A673 (cell line): Measurements from ENCODE around the gene AAR2.

Source experiments
- EZH2 ChIP-seq: fragments of 200-600 bp; sonication (generic); IDR thresholded peaks from 2 replicates; pipeline ENCODE4 v1.6.1; 2017; ENCODE audit warnings: borderline replicate concordance, low read depth, mild to moderate bottlenecking, mixed read lengths, antibody characterized with exemption, low read length; ENCODE audit not compliant: poor library complexity, severe bottlenecking
- TF ChIP-seq, protein P1 (sequence below): fragments of 300-800, 200-600 bp; sonication (generic); conservative IDR thresholded peaks from 2 replicates; pipeline ENCODE4 v1.5.1; 2017; ENCODE audit warnings: low read depth, mild to moderate bottlenecking, antibody characterized with exemption, low read length, moderate library complexity, mixed read lengths

DNA sequence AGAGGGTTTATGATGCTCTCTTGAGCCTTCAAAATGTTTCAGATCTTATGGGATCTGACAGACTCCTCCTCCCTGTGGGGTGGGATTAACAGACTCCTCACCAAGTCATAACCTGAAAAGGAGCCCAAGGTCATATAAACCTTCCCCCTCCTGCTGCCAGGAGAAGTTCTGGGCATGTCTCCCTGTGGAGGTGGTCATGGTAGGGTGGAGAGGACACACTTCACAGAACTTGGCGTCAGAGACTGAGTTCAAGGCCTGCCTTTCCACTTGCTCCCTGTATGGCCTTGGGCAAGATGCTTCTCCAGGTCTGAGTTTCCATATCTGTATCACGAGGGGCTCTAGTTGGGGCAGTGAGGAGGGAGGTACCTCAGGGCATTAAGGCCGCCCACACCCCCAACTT is 32.4 kb upstream of the AAR2 start:
- TF ChIP-seq, protein P1, sequence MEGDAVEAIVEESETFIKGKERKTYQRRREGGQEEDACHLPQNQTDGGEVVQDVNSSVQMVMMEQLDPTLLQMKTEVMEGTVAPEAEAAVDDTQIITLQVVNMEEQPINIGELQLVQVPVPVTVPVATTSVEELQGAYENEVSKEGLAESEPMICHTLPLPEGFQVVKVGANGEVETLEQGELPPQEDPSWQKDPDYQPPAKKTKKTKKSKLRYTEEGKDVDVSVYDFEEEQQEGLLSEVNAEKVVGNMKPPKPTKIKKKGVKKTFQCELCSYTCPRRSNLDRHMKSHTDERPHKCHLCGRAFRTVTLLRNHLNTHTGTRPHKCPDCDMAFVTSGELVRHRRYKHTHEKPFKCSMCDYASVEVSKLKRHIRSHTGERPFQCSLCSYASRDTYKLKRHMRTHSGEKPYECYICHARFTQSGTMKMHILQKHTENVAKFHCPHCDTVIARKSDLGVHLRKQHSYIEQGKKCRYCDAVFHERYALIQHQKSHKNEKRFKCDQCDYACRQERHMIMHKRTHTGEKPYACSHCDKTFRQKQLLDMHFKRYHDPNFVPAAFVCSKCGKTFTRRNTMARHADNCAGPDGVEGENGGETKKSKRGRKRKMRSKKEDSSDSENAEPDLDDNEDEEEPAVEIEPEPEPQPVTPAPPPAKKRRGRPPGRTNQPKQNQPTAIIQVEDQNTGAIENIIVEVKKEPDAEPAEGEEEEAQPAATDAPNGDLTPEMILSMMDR = no peak
- no peak for TF ChIP-seq EZH2
